Psoas muscle (tissue), 8 donors: ENCODE measurements around the gene CAMKMT. TPM values are rescaled to one million over a fixed set of nuclear protein-coding genes. Genes with fewer than 3 reads are reported as not detected.

ENCODE experiments used
- ATAC-seq, 4 donors: fragments of 200-7000 bp; cut with Tn5 transposase; one replicate each; pipeline ENCODE4 v1.9.1; 2020; ENCODE audit warnings: moderate library complexity in 3 of 4, mild to moderate bottlenecking in 2 of 4
- DNase-seq, 2 donors: peaks; one replicate each; pipeline ENCODE4 v3.0.0-alpha.2; 2020
- H3K27ac ChIP-seq: fragments of 200-600 bp; one replicate; pipeline ENCODE4 v1.8.0; 2022
- H3K27me3 ChIP-seq, 3 donors: fragments of 200-600 bp in 1 of 3; one replicate each; pipeline versions ENCODE4 v1.6.1 to v1.8.0; 2013 to 2022; ENCODE audit warnings: low read length in 2 of 3, mild to moderate bottlenecking in 2 of 3, moderate library complexity in 1 of 3; ENCODE audit not compliant: insufficient read depth in 3 of 3
- H3K36me3 ChIP-seq, 2 donors: fragments of 200-600 bp in 1 of 2; one replicate each; pipeline versions ENCODE4 v1.6.1 to v1.8.0; 2013 to 2022; ENCODE audit warnings: low read depth in 1 of 2, mild to moderate bottlenecking in 1 of 2, moderate library complexity in 1 of 2; ENCODE audit not compliant: insufficient read depth in 1 of 2
- H3K4me1 ChIP-seq: fragments of 200-600 bp; one replicate; pipeline ENCODE4 v1.8.0; 2022
- H3K4me3 ChIP-seq: fragments of 200-600 bp; one replicate; pipeline ENCODE4 v1.8.0; 2022; ENCODE audit warnings: mild to moderate bottlenecking
- H3K9me3 ChIP-seq: fragments of 200-600 bp; one replicate; pipeline ENCODE4 v1.8.0; 2022
- WGBS, 3 donors: extraction: QIAGEN DNeasy Blood & Tissue Kit; methylation state at CpG; one replicate each; pipeline versions ENCODE4 v1.1.6 to v1.1.7; 2013; 5-methylcytosine and 5-hydroxymethylcytosine counted together
- intact Hi-C, 2 donors: fragments of 100-400 bp; cut with DNase I; formaldehyde crosslinking; loops; one replicate each; pipeline versions ENCODE4 v1.11.0 to v1.14.2; 2022
- polyA plus RNA-seq, 3 donors: library from polyadenylated mRNA; stranded (reverse); fragments of 200-250 nt; gene quantifications; one replicate each; pipeline ENCODE4 v1.2.3, GENCODE V29; 2013
- total RNA-seq, 4 donors: library from RNA; stranded (reverse); fragmentation: NEBNext Ultra II Directional in 2 of 4; extraction: Animal tissue kit (Norgen Biotek cat#: 25700) in 2 of 4; gene quantifications; one replicate each; pipeline versions ENCODE4 v1.2.1 to v1.2.4, GENCODE V29; 2021 to 2023
- TF ChIP-seq, protein P1 (sequence below): fragments of 200-600 bp; IDR thresholded peaks from one replicate; pipeline ENCODE4 v1.8.0; 2022; ENCODE audit warnings: antibody characterized with exemption
- donor health status: healthy with polysubstance abuse.
- donor health status: DM: no; HTN: no; CAD: no; lungs with moderate emphysema.
- donor health status: Bipolar disorder and iron deficiency.
- donor health status: healthy.
- donor health status: DM: yes; HTN: yes; CAD: no.
- donor health status: DM: no; HTN: no; CAD: no.
- donor health status: DM: no; HTN: no; CAD: no.
- donor health status: DM: yes; HTN: yes; CAD: no.

Gene CAMKMT
- total and polyA plus RNA-seq, 7 donors: 2.8 to 7.3 (median 4.5) TPM

DNA sequence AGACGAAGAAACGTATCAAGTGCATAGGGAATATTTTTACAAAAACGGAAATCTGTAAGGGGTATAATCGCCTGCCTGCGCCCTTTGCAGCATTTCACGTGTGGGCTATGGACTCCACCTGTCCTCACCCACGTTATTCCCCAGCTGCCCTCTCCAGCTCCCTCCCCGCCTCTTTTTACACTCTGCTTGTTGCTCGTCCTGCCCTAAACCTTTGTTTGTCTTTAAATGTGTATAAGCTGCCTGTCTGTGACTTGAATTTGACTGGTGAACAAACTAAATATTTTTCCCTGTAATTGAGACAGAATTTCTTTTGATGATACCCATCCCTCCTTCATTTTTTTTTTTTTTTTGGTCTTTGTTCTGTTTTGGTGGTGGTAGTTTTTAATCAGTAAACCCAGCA, 410.4 kb downstream of the CAMKMT start:
- TF ChIP-seq, protein P1, sequence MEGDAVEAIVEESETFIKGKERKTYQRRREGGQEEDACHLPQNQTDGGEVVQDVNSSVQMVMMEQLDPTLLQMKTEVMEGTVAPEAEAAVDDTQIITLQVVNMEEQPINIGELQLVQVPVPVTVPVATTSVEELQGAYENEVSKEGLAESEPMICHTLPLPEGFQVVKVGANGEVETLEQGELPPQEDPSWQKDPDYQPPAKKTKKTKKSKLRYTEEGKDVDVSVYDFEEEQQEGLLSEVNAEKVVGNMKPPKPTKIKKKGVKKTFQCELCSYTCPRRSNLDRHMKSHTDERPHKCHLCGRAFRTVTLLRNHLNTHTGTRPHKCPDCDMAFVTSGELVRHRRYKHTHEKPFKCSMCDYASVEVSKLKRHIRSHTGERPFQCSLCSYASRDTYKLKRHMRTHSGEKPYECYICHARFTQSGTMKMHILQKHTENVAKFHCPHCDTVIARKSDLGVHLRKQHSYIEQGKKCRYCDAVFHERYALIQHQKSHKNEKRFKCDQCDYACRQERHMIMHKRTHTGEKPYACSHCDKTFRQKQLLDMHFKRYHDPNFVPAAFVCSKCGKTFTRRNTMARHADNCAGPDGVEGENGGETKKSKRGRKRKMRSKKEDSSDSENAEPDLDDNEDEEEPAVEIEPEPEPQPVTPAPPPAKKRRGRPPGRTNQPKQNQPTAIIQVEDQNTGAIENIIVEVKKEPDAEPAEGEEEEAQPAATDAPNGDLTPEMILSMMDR: no peak
- ATAC-seq (no peak), DNase-seq (no peak)
- H3K9me3 ChIP-seq: no peaks in the 10 kb centered on the region
- H3K4me1 ChIP-seq: peaks cover 5% of the 10 kb centered on the region
- H3K27me3 ChIP-seq: peaks cover 0 to 10% (median 0%) of the 10 kb centered on the region in 3 donors
- no peaks in the 10 kb centered on the region for H3K36me3 ChIP-seq
- intact Hi-C loops: no loop called here
- H3K27ac ChIP-seq: no peak overlapping the region
- WGBS, 3 donors: 93 to 95% (median 95%) methylated on average over 9 of the region's 9 CpGs
- H3K4me3 ChIP-seq: no peak overlapping the region

DNA sequence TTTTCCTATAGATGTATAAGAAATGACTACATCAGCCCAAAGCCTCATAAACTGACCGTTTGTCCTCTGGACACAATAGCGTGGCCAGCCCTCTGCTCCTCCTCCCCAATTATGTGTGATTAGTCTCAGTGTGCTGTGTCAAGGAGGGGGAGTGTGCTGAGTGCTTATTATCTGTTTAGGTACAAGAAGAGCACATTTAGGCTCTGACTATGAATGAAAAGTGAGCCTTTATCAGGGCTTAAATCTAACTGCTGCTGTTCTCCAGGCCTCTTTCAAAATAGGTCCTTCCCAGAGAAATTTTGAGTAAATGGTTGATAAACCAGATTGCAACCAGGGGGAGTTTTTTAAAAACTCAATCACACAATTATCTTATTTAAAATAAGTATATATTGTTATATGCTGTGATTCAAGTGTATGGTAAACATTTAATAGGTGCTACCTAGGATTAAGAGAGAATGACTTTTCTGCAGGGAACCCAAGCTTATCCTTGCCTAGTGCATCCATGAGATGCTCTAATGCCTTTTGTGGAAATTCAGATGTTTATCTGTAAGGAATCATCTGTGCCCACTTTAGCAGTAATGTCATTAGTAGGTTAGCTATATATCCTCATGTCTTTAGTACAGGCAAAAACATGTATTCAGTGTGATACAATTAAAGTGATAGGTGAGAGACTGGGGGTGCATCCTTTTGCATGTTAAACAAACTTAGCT, 411.1 kb downstream of the CAMKMT start:
- no peak overlapping the region for H3K27ac ChIP-seq
- no peak for DNase-seq
- H3K9me3 ChIP-seq: no peaks in the 10 kb centered on the region
- 75 to 81% (median 80%) methylated on average over 2 of the region's 2 CpGs for WGBS, 3 donors
- no peaks in the 10 kb centered on the region for H3K36me3 ChIP-seq
- H3K4me1 ChIP-seq: peaks cover 8% of the 10 kb centered on the region
- no peak for ATAC-seq
- intact Hi-C loops: no loop called here
- H3K27me3 ChIP-seq: peaks cover 0 to 8% (median 0%) of the 10 kb centered on the region in 3 donors
- TF ChIP-seq, protein P1: no peak
- no peak overlapping the region for H3K4me3 ChIP-seq

DNA sequence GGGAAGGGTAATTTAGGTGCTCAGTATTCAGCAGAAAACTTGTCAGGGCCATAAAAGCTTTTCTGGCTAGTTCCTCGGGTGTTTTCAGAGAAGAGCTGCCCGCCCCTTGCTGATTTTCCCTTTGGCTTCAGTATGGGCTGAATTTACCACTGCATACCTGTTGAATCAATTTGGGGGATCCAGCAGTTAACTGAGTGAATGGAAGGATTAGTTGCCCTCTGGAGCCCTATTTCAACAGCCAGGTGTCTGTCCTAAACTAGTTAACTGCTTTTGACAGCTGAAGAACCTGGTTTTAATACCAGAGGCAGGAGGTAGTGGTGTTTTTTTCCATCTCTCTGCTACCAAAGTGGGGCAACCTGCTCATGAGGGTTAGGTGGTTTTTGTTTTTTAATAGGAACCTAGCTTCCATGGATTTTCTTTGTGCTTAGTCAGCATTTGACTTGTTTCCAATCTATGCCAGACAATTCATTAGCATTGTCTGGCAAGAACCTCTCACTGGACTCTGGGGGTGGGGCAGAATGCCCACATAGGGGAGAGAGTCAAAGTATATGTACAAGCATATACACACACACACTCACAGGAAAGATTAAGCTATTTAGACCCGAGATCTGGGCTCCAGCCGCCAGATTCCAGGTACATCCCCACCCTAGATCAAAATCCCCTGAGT, 413.2 kb downstream of the CAMKMT start:
- Histone ChIP-seq H3K4me3 (no peak overlapping the region), H3K4me1 (peaks cover 8% of the 10 kb centered on the region), H3K27ac (no peak overlapping the region), H3K9me3 (no peaks in the 10 kb centered on the region), H3K36me3 (no peaks in the 10 kb centered on the region), H3K27me3 (no peaks in the 10 kb centered on the region)
- no peak for ATAC-seq
- TF ChIP-seq, protein P1: no peak
- no peak for DNase-seq
- intact Hi-C loops: no loop called here
- 94 to 97% (median 96%) methylated on average over 4 of the region's 4 CpGs for WGBS, 3 donors

DNA sequence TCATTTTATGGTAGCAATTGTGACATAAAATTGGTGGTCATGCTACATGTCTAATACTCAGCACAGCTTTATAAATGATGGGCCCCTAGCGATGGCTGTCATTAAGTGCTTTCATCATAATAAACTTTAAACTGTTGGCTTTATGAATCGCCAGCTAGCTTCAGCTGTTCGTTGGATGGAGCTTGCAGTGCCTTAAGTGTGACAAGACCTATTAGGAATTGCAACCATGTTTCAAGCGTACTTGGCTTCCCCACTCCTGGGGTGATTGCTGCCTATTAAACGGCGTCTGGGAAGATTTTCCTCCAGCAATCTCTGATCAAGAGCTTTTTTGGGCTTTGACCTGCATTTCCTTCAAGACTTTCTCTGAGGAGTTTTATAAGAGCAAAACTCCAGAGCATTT, 415.3 kb downstream of the CAMKMT start:
- ATAC-seq (no peak), DNase-seq (no peak)
- Histone ChIP-seq H3K36me3 (no peaks in the 10 kb centered on the region), H3K9me3 (no peaks in the 10 kb centered on the region), H3K27ac (no peak overlapping the region), H3K4me3 (no peak overlapping the region), H3K27me3 (no peaks in the 10 kb centered on the region), H3K4me1 (peaks cover 8% of the 10 kb centered on the region)
- intact Hi-C loops: no loop called here
- TF ChIP-seq, protein P1: no peak
- WGBS, 3 donors: 27 to 32% (median 30%) methylated on average over 6 of the region's 6 CpGs
